ENCODE results near the gene USB1.

USB1 gene

DNA sequence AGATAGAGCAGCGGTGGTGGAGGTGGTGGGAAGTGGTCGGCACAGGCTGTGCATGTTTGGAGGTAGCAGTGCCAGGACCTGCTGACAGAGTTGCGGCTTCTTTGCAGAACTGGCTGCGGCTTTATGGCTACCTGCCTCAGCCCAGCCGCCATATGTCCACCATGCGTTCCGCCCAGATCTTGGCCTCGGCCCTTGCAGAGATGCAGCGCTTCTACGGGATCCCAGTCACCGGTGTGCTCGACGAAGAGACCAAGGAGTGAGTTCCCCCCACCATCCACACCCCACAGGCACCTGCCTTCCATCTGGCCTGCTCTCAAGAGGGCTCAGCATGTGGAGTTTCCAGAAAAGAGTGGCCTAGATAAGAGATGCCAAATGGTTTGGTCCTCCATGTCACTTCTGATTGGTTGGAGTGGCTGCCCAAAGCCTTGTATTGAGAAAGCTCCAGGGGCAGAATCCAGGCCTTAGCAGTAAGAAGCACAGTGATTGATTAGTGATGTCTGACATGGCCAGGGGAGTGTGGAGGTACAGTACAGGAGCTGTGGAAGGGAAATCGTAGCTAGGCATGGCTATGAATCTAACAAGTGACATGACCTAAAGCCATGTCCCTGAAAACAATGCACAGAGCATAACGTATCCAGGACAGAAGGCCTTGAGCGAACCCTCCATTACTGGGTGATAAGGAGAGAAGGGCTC, 36.3 kb downstream of the USB1 start:
- no peak for DNase-seq

GRCh38 chr16:58038219-58038641, 37.0 kb downstream of the USB1 start:
- no peak for DNase-seq

DNA sequence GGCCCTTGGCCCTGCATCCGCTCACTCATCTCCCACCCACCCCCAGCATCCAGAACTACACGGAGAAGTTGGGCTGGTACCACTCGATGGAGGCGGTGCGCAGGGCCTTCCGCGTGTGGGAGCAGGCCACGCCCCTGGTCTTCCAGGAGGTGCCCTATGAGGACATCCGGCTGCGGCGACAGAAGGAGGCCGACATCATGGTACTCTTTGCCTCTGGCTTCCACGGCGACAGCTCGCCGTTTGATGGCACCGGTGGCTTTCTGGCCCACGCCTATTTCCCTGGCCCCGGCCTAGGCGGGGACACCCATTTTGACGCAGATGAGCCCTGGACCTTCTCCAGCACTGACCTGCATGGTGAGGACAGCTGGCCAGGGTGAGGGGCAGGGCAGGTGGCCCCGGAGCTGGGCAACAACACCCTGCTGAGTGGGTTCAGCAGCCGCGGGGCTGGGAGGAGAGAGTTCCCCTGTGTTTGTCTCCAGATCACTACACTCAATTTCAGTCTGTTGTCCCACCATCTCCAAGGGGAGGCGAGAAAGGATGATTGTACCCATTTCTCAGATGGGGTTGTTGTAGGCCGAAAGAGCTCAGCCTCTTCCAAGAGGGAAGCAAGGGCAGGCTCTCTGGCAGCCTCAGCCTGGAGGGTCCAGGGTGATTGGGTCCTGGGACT, 38.8 kb downstream of the USB1 start:
- DNase-seq = no peak

DNA sequence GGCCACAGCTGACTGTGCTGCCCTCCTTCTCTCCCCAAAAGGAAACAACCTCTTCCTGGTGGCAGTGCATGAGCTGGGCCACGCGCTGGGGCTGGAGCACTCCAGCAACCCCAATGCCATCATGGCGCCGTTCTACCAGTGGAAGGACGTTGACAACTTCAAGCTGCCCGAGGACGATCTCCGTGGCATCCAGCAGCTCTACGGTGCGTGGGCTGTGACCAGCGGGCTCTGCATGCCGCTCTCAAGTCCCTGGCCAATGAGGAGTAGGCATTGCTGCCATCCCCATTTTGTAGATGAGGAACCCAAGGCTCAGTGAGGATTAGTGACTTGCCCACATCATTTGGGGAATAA, 39.3 kb downstream of the USB1 start:
- no peak for DNase-seq

DNA sequence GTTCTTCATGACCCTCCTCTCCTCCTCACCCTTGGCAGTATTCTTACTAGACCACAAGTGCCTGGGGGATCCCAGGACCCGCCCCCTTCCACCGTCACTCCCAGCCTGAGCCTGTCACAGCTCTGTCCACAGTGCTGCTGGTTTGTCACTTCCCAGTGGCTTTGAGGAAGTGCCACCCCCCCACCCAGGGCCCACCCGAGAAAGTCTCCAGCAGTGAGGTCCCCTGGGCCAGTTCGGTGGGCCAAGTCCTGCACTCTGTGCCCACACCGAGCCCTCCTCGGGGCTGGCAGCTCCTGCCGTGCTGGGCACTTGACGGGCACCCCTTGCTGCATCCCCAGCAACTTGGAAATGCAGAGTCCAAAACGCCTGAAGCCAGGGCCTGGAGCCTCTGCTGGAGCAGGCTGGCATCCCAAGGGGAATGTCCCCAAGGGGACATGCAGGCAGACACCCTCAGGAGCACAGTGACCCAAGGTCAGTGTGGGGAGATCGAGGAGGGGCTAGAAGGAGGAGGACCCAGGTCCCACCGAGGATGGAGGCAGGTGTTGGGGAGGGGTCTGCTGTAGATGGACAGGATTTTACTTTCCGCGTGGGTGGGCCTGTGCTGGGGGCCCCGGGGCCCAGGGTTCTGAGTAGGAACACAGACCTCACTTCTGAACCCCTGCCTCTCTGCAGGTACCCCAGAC, 39.9 kb downstream of the USB1 start:
- DNase-seq = no peak

DNA sequence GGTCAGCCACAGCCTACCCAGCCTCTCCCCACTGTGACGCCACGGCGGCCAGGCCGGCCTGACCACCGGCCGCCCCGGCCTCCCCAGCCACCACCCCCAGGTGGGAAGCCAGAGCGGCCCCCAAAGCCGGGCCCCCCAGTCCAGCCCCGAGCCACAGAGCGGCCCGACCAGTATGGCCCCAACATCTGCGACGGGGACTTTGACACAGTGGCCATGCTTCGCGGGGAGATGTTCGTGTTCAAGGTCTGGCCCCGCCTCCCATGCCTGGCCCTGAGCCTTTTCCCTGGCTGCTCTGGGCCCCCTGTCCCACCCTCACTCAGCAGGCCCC, 40.4 kb downstream of the USB1 start:
- DNase-seq = no peak

DNA sequence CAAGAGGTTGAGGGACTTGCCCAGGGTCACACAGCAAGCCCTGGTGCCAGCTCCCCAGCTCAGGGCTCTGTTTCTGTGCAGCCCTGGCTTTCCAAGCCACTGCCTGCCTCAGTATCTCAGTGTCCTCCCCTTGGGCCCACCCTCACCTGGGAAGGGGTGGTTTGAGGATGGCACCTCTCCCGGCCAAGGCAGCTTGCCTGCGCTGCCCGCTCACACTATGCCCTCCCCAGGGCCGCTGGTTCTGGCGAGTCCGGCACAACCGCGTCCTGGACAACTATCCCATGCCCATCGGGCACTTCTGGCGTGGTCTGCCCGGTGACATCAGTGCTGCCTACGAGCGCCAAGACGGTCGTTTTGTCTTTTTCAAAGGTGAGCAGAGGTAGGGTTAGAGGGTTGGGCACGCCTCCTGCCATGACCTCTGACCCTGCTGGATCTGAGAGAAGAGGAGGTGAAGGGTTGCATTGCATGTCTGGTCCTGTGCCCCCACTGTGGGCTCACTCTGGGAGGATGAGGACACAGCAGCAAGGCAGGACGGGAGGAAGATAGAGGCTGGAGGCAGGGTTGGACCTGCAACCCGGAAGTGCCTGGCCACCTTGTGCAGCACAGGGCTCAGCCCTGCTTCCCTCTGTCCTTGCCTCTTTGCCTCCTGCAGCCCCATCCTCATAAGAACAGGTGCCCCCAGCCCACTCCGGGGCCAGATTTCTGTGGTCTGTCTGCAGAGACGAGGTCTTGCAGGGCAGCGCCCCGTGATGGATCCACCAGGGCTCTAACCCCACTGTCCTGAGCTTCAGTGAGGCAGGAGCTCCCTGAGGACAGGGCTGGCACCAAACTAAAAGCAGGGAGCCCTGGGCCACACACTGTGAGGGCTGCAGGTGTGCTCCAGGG, 41.0 kb downstream of the USB1 start:
- no peak for DNase-seq

DNA sequence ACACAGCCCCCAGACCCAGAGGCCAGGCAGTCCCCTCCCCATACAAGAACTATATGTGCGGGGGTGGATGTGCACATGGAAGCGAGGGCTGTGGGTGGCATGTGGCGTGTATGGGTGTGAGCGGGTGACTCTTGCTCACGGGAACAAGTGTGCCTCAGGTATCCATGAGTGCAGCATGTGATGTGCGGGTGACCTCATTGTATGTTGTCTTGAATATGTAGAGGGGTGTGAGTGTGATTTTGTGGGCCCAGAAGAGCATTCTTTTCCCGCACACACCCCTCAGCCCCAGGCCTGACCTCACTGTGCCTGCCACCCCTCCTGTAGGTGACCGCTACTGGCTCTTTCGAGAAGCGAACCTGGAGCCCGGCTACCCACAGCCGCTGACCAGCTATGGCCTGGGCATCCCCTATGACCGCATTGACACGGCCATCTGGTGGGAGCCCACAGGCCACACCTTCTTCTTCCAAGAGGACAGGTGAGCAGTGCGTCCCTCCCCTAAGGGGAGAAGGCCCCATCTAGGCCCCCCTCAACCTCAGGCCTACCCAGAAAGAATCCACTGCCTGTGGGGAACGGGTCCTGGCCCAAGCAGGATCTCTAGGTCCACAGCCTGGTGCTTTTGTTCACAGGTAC, 41.8 kb downstream of the USB1 start:
- no peak for DNase-seq

GRCh38 chr16:58043571-58044155, 42.5 kb downstream of the USB1 start:
- DNase-seq = no peak

DNA sequence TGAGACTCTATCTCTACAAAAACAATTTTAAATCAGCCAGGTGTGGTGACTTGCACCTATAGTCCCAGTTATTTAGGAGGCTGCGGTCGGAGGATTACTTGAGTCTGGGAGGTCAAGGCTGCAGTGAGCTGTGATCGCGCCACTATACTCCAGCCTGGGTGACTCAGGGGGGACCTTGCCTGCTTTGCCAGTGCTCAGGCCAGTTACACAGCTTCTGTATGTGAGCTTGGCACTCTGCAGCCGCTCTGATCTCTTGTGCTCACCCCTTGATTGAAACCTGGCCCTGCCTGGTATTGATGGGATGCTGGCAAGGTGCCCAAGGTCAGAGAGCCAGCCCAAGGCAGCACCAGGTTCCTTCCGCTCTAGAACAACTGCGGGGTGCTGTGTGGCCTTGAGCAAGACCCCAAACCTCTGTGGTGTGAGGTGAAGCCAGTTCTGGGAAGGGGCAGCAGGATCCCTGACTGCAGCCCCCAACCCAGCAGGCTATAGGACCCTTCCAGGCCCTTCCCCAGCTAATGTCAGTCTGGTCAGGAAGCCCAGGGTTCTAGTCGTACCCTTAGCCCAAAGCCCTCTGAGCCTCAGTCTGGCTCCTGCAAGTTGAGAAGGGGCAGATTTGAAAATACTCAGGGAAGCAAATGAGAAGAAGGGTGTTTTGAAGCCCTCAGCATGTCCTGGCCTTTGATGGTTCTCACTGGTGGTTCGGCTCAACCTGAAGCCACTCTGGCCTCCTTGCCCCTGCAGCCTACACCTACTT, 43.2 kb downstream of the USB1 start:
- DNase-seq = no peak

DNA sequence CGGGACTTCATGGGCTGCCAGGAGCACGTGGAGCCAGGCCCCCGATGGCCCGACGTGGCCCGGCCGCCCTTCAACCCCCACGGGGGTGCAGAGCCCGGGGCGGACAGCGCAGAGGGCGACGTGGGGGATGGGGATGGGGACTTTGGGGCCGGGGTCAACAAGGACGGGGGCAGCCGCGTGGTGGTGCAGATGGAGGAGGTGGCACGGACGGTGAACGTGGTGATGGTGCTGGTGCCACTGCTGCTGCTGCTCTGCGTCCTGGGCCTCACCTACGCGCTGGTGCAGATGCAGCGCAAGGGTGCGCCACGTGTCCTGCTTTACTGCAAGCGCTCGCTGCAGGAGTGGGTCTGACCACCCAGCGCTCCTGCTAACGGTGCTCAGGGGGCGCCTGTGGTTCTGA, 43.9 kb downstream of the USB1 start:
- DNase-seq = no peak

GRCh38 chr16:58046054-58046881, 45.1 kb downstream of the USB1 start:
- DNase-seq = no peak

DNA sequence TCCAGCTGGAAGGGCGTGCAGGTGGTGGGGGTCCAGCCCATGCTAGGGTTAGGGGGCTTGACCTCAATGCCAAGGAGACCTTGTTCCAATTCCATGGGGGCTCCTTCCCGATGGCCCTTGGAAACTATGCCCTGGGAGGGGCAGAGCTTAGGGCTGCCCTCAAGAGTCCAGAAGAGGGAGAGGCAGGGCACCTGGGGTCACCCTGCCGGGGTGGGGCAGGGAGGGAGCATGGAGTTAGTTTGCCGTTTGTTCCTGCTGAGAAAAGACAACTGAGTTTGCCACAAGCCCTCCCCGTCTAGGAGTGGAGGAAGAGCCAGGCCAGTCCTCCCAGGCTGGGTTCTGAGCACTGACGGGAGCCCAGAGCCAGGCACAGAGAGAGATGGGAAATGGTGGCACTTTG, 45.7 kb downstream of the USB1 start:
- DNase-seq = no peak

DNA sequence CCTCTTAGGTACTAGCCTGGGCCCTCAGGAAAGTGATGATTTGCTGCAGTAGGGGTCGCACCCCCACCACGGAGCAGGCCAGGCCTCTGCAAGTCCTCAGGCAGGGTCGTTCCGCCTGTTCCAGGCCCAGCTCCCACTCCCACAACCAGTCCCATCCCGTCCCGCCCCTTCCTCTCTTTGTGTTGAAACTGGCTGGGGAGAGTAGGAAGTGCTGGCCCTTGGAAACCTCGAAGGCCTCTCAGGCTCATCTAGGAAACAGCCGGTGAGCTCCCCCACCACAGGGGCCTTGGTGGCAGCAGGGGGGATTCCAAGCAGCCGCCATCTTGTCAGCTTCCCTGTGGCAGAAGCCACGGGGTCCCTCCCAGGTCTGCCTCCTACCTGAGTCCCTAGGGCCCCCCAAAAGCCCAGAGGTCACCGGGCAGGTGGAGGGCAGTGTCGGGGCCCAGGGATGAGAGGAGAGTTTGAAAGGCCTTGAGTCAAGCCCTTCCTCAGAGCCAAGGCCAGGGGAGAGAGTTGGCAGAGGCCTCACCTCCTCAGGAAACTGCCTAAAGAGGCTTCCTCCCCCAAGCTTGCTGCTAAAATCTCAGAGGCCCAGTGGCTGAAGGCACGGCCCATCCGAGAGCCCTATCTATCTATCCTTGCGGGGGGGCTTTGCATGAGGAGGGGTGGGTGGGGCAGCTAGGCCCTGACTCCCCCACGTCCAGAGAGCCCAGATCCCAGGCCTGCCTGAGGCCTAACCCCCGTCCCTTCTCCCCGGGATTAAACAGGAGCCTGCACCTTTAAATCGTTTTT, 46.5 kb downstream of the USB1 start:
- DNase-seq = no peak

DNA sequence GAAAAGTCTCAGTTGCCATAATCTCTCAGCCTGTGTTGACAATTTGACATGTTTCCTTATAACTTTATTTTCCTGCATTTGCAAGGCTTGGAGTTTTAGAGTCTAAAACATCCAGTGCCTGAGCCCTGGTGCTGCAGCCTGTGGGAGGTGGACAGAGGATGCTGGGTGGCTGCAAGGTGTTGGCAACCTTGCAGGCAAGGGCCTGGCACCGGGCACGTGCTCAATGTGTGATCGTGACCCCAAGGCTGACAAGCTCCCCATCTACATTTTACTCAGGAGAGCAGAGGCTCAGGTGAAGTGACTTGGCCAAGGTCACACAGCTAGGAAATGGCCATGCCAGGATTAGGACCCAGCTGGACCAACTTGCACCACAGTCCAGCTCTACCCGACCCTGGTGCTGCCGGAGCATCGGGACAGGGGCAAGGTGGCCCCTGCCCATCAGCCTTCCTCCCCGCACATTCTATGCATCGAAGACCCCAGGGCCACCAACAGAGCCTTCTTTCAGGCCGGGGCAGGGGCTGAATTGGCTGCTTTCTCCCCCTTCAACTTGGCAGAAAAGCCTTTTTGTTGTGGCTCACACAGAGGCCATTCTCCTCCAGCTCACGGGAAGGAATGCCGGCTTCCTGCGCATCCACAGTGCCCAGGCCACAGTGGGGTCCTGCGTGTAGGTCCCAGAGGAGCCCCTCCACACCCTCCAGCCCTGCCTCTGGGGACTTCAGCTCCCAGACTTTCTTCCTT, 47.5 kb downstream of the USB1 start:
- no peak for DNase-seq

- DNase-seq = no peak
Measured at GRCh38 chr16:58049232-58050185, 48.3 kb downstream of the USB1 start.

DNA sequence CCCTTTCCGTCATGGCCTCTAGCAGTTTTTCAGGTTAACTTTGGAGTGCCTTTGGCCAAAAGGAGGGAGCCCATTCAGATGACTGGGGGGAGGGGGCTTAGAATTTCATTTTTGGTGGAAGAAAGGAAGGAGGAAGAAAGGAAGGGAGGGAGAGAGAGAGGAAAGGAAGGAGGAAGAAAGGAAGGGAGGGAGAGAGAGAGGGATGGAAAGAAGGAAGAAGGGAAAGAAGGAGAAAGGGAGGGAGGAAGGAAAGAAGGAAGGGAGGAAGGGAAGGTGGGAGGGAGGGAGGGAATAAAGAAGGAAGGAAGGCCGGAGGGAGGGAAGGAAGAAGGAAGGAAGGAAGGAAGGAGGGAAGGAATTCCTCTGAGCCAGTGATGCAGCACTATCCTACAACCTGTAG, 50.1 kb downstream of the USB1 start:
- no peak for DNase-seq
